ENCODE results near the gene FCSK. TPM values are rescaled to one million over a fixed set of nuclear protein-coding genes. Genes with fewer than 3 reads are reported as not detected.
A peak's percentile ranks its signal among the peaks of the same experiment; 100 is the strongest.

Gene FCSK
- total RNA-seq, 1 donor from 2014 or later = 19.5 TPM

- H3K4me1 Mint-ChIP-seq (ENCODE audit: unreplicated experiment) = peaks cover 50% of the 10 kb centered on the region
- H3K9me3 Mint-ChIP-seq = no peaks in the 10 kb centered on the region
- H3K36me3 Mint-ChIP-seq = no peaks in the 10 kb centered on the region
- H3K27ac Mint-ChIP-seq = no peak overlapping the region
- DNase-seq (ENCODE audit: extremely low spot score, unreplicated experiment) = no peak
- TF ChIP-seq CTCF (conservative IDR thresholded peaks at IDR 0.05) = no peak
- H3K27me3 Mint-ChIP-seq = peaks cover 5% of the 10 kb centered on the region
- no peak overlapping the region for H3K4me3 Mint-ChIP-seq
Measured at GRCh38 chr16:70434484-70435260, 19.7 kb upstream of the FCSK start.

GRCh38 chr16:70437017-70437581, 17.3 kb upstream of the FCSK start:
- H3K4me1 Mint-ChIP-seq (ENCODE audit: unreplicated experiment) = peaks cover 43% of the 10 kb centered on the region
- no peaks in the 10 kb centered on the region for H3K9me3 Mint-ChIP-seq
- H3K36me3 Mint-ChIP-seq = no peaks in the 10 kb centered on the region
- peaks cover 5% of the 10 kb centered on the region for H3K27me3 Mint-ChIP-seq
- peak overlapping the region; percentile 84 for H3K27ac Mint-ChIP-seq
- H3K4me3 Mint-ChIP-seq = peak overlapping the region; percentile 97
- DNase-seq (ENCODE audit: extremely low spot score, unreplicated experiment) = no peak
- TF ChIP-seq CTCF (conservative IDR thresholded peaks at IDR 0.05) = no peak

- no peak for TF ChIP-seq CTCF (conservative IDR thresholded peaks at IDR 0.05)
- H3K4me3 Mint-ChIP-seq = peak overlapping the region; percentile 97
- peak overlapping the region; percentile 84 for H3K27ac Mint-ChIP-seq
- H3K4me1 Mint-ChIP-seq (ENCODE audit: unreplicated experiment) = peaks cover 37% of the 10 kb centered on the region
- H3K27me3 Mint-ChIP-seq = peaks cover 5% of the 10 kb centered on the region
- H3K36me3 Mint-ChIP-seq = no peaks in the 10 kb centered on the region
- DNase-seq (ENCODE audit: extremely low spot score, unreplicated experiment) = no peak
- no peaks in the 10 kb centered on the region for H3K9me3 Mint-ChIP-seq
Measured at GRCh38 chr16:70437582-70438557, 16.5 kb upstream of the FCSK start.

- Mint-ChIP-seq H3K36me3 (no peaks in the 10 kb centered on the region), H3K9me3 (no peaks in the 10 kb centered on the region), H3K4me3 (peak overlapping the region; percentile 97), H3K4me1 (ENCODE audit: unreplicated experiment) (peaks cover 30% of the 10 kb centered on the region), H3K27me3 (peaks cover 5% of the 10 kb centered on the region), H3K27ac (peak overlapping the region; percentile 84)
- TF ChIP-seq CTCF (conservative IDR thresholded peaks at IDR 0.05) = no peak
- DNase-seq (ENCODE audit: extremely low spot score, unreplicated experiment) = no peak
Measured at GRCh38 chr16:70438585-70438968, 15.8 kb upstream of the FCSK start.

GRCh38 chr16:70438969-70439862, 15.2 kb upstream of the FCSK start, which contains the start of gene ST3GAL2:
TSS of gene ST3GAL2 (minus strand) at chr16:70439100. CDS start at chr16:70398530, 40,570 bp downstream.
- peak; percentile 96 for DNase-seq (ENCODE audit: extremely low spot score, unreplicated experiment)
- Mint-ChIP-seq H3K27me3 (peaks cover 5% of the 10 kb centered on the region), H3K9me3 (no peaks in the 10 kb centered on the region), H3K4me1 (ENCODE audit: unreplicated experiment) (peaks cover 24% of the 10 kb centered on the region), H3K27ac (peak within 1 kb of the TSS; percentile 84), H3K36me3 (no peaks in the 10 kb centered on the region), H3K4me3 (peak within 1 kb of the TSS; percentile 97)
- TF ChIP-seq CTCF (conservative IDR thresholded peaks at IDR 0.05) = no peak
